HCT116 (cell line): ENCODE measurements around the gene CDH1. TPM values are rescaled to one million over a fixed set of nuclear protein-coding genes. Genes with fewer than 3 reads are reported as not detected.

Source experiments
- ATAC-seq: fragments of 200-7000 bp; cut with Tn5 transposase; 2 replicates; pipeline ENCODE4 v1.9.1; 2020; ENCODE audit warnings: mild to moderate bottlenecking, moderate library complexity
- BruUV-seq: library from RNA; stranded (reverse); fragments of 400-500 nt; replicated peaks from 2 replicates; lab custom pipeline; 2021; lab: Mats Ljungman, UMichigan
- CTCF ChIA-PET: fragments of 300-600 bp; sonication (Branson Sonifier 250); formaldehyde crosslinking; loops from one replicate; lab custom pipeline; 2021; ENCODE audit warnings: antibody characterized with exemption; lab: Charles Lee
- POLR2A ChIA-PET: fragments of 300-600, 350-600 bp; sonication (Branson Sonifier 250); formaldehyde crosslinking; loops from one replicate; lab custom pipeline; 2021; ENCODE audit warnings: antibody characterized with exemption; lab: Charles Lee
- RAD21 ChIA-PET, 2 experiments: fragments of 300-600 bp; sonication (Branson Sonifier 250); formaldehyde crosslinking; loops; one replicate each; lab custom pipeline; 2023; ENCODE audit warnings: low total read pairs in 2 of 2; ENCODE audit not compliant: uncharacterized antibody in 2 of 2, unreplicated experiment in 2 of 2, low non-redundant PET in 1 of 2; lab: Charles Lee
- DNase-seq: peaks from one replicate; pipeline ENCODE4 v3.0.0-alpha.2; 2010; ENCODE audit warnings: low read depth, low spot score
- H2AFZ ChIP-seq: fragments of 200-600 bp; shearing (Covaris generic), sonication (generic); 2 replicates; pipeline ENCODE4 v1.6.1; 2017; ENCODE audit warnings: low read depth, mixed run types, mixed read lengths, antibody characterized with exemption, low read length; ENCODE audit not compliant: poor library complexity, severe bottlenecking
- H3K27ac ChIP-seq: 2 replicates; pipeline ENCODE4 v1.5.1; 2012; ENCODE audit warnings: low read depth, low read length
- H3K27me3 ChIP-seq: fragments of 200-600 bp; sonication (generic); 2 replicates; pipeline ENCODE4 v1.6.1; 2016; ENCODE audit warnings: mixed run types, low read length, mixed read lengths; ENCODE audit not compliant: insufficient read depth
- H3K36me3 ChIP-seq, 2 experiments: fragments of 200-500 bp in 1 of 2; fragments of 200-600 bp in 1 of 2; sonication (Bioruptor generic) in 1 of 2; sonication (generic) in 1 of 2; 2 replicates each; pipeline versions ENCODE4 v1.5.1 to v1.6.1; 2014 to 2016; ENCODE audit warnings: low read length in 2 of 2, inconsistent platforms in 1 of 2, mixed read lengths in 1 of 2, mixed run types in 1 of 2; ENCODE audit not compliant: insufficient read depth in 2 of 2, control insufficient read depth in 1 of 2
- H3K4me1 ChIP-seq, 2 experiments: fragments of 200-600 bp in 1 of 2; sonication (generic) in 1 of 2; 2 replicates each; pipeline versions ENCODE4 v1.5.1 to v1.6.1; 2012 to 2017; ENCODE audit warnings: low read length in 2 of 2, inconsistent platforms in 1 of 2, mild to moderate bottlenecking in 1 of 2, mixed read lengths in 1 of 2, mixed run types in 1 of 2, moderate library complexity in 1 of 2; ENCODE audit not compliant: insufficient read depth in 2 of 2, control insufficient read depth in 1 of 2
- H3K4me2 ChIP-seq: fragments of 200-600 bp; sonication (generic); 2 replicates; pipeline ENCODE4 v1.6.1; 2017; ENCODE audit warnings: mixed run types, low read length, mixed read lengths
- H3K4me3 ChIP-seq, 2 experiments: fragments of 200-600 bp in 1 of 2; sonication (generic) in 1 of 2; replicated peaks in 1 of 2; 2 replicates each; pipeline ENCODE4 v1.5.1; 2011 to 2016; ENCODE audit warnings: low read length in 2 of 2, control low read depth in 1 of 2, low read depth in 1 of 2, mild to moderate bottlenecking in 1 of 2, mixed read lengths in 1 of 2, mixed run types in 1 of 2
- H3K79me2 ChIP-seq: fragments of 200-600 bp; sonication (generic); 2 replicates; pipeline ENCODE4 v1.6.1; 2017; ENCODE audit warnings: mild to moderate bottlenecking, mixed run types, low read length, moderate library complexity, mixed read lengths; ENCODE audit not compliant: insufficient read depth
- H3K9ac ChIP-seq: fragments of 200-600 bp; sonication (generic); 2 replicates; pipeline ENCODE4 v1.6.1; 2016; ENCODE audit warnings: low read length, mixed read lengths
- H3K9me2 ChIP-seq: fragments of 200-600 bp; sonication (generic), shearing (Covaris generic); 2 replicates; pipeline ENCODE4 v1.6.1; 2017; ENCODE audit warnings: mixed run types, mild to moderate bottlenecking, moderate library complexity; ENCODE audit not compliant: insufficient read depth
- H3K9me3 ChIP-seq, 2 experiments: fragments of 200-500 bp in 1 of 2; fragments of 200-600 bp in 1 of 2; sonication (Bioruptor generic) in 1 of 2; sonication (generic) in 1 of 2; 2 replicates each; pipeline ENCODE4 v1.6.1; 2014 to 2017; ENCODE audit warnings: low read length in 2 of 2, mixed read lengths in 2 of 2, inconsistent platforms in 1 of 2, low read depth in 1 of 2, mild to moderate bottlenecking in 1 of 2, mixed run types in 1 of 2, moderate library complexity in 1 of 2; ENCODE audit not compliant: control insufficient read depth in 1 of 2, insufficient read depth in 1 of 2
- H4K20me1 ChIP-seq: fragments of 200-600 bp; sonication (generic), shearing (Covaris generic); 2 replicates; pipeline ENCODE4 v1.6.1; 2017; ENCODE audit warnings: mixed run types, mild to moderate bottlenecking, moderate library complexity; ENCODE audit not compliant: insufficient read depth
- EGR1 ChIP-seq: IDR thresholded peaks from 2 replicates; pipeline ENCODE4 v1.6.1; 2012; ENCODE audit warnings: low read depth
- ELF1 ChIP-seq: IDR thresholded peaks from 2 replicates; pipeline ENCODE4 v1.6.1; 2012; ENCODE audit warnings: low read depth, borderline replicate concordance
- EZH2phosphoT487 ChIP-seq: fragments of 200-600 bp; IDR thresholded peaks from 2 replicates; pipeline ENCODE4 v1.6.1; 2018; ENCODE audit warnings: antibody characterized with exemption, borderline replicate concordance
- MAX ChIP-seq: IDR thresholded peaks from 2 replicates; pipeline ENCODE4 v1.6.1; 2012
- RAD21 ChIP-seq: IDR thresholded peaks from 2 replicates; pipeline ENCODE4 v1.6.1; 2012; ENCODE audit warnings: low read depth, mild to moderate bottlenecking
- SP1 ChIP-seq: IDR thresholded peaks from 2 replicates; pipeline ENCODE4 v1.6.1; 2012; ENCODE audit warnings: low read depth
- TCF7L2 ChIP-seq: IDR thresholded peaks from 2 replicates; pipeline ENCODE4 v1.7.0; 2011; ENCODE audit warnings: borderline replicate concordance, inconsistent platforms; ENCODE audit not compliant: insufficient read depth, insufficient read length; ENCODE audit errors: extremely low read depth
- intact Hi-C: fragments of 100-400 bp; cut with micrococcal nuclease; formaldehyde crosslinking; loops from 2 replicates; pipeline ENCODE4 v1.10.0; 2022
- total RNA-seq: library from RNA; stranded (reverse); gene quantifications from one replicate; pipeline ENCODE4 v1.2.1, GENCODE V29; 2021; ENCODE audit not compliant: unreplicated experiment
- TF ChIP-seq, protein P1 (sequence below): IDR thresholded peaks from 2 replicates; pipeline ENCODE4 v1.6.1; 2011; ENCODE audit warnings: mild to moderate bottlenecking, low read length, moderate library complexity; ENCODE audit not compliant: insufficient replicate concordance; ENCODE audit errors: extremely low read depth

The CDH1 gene
- total RNA-seq, 1 experiment from 2014 or later = 73.2 TPM

DNA sequence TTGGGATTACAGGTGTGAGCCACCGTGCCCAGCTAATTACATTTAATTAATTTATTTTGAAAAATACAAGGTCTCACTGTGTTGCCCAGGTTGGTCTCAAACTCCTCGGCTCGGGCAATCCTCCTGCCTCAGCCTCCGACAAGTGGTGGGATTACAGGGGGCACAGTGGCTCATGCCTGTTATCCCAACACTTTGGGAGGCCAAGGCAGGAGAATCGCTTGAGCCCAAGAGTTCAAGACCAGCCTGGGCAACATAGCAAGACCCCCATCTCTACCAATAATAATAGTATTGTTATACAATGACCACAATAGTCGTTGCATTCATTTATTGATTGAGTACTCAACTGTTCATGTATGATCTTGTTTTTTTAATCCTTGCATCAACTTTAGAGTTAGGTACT lies 22.0 kb downstream of the CDH1 start:
- TF ChIP-seq SP1 (no peak), EZH2phosphoT487 (no peak), MAX (no peak), TCF7L2 (no peak), ELF1 (no peak), EGR1 (no peak), RAD21 (no peak)
- TF ChIP-seq, protein P1, sequence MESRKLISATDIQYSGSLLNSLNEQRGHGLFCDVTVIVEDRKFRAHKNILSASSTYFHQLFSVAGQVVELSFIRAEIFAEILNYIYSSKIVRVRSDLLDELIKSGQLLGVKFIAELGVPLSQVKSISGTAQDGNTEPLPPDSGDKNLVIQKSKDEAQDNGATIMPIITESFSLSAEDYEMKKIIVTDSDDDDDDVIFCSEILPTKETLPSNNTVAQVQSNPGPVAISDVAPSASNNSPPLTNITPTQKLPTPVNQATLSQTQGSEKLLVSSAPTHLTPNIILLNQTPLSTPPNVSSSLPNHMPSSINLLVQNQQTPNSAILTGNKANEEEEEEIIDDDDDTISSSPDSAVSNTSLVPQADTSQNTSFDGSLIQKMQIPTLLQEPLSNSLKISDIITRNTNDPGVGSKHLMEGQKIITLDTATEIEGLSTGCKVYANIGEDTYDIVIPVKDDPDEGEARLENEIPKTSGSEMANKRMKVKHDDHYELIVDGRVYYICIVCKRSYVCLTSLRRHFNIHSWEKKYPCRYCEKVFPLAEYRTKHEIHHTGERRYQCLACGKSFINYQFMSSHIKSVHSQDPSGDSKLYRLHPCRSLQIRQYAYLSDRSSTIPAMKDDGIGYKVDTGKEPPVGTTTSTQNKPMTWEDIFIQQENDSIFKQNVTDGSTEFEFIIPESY = no peak
- Histone ChIP-seq H2AFZ (no peak overlapping the region), H3K9me2 (no peaks in the 10 kb centered on the region), H3K4me2 (no peak overlapping the region), H3K27ac (no peak overlapping the region), H3K9me3 (no peaks in the 10 kb centered on the region), H3K4me1 (peaks cover 50 to 62% of the 10 kb centered on the region in 2 experiments), H3K36me3 (no peaks in the 10 kb centered on the region), H3K27me3 (no peaks in the 10 kb centered on the region), H3K9ac (no peak overlapping the region), H3K79me2 (peaks cover 24% of the 10 kb centered on the region), H3K4me3 (no peak overlapping the region), H4K20me1 (no peaks in the 10 kb centered on the region)
- CTCF ChIA-PET = no interaction called here
- RAD21 ChIA-PET = no interaction called here
- ATAC-seq (no peak), DNase-seq (no peak)
- intact Hi-C loops = loop anchor here (5.0 kb wide), 1 partner anchor 52 kb away; no protein-coding TSS in a partner anchor
- POLR2A ChIA-PET = no interaction called here
- BruUV-seq = no TSS peak
